Measurements from ENCODE around the gene DDX1. TPM values are rescaled to one million over a fixed set of nuclear protein-coding genes. Genes with fewer than 3 reads are reported as not detected.

The DDX1 gene
- total RNA-seq, 3 donors from 2014 or later: 57.4 to 72.6 (median 71.0) TPM

DNA sequence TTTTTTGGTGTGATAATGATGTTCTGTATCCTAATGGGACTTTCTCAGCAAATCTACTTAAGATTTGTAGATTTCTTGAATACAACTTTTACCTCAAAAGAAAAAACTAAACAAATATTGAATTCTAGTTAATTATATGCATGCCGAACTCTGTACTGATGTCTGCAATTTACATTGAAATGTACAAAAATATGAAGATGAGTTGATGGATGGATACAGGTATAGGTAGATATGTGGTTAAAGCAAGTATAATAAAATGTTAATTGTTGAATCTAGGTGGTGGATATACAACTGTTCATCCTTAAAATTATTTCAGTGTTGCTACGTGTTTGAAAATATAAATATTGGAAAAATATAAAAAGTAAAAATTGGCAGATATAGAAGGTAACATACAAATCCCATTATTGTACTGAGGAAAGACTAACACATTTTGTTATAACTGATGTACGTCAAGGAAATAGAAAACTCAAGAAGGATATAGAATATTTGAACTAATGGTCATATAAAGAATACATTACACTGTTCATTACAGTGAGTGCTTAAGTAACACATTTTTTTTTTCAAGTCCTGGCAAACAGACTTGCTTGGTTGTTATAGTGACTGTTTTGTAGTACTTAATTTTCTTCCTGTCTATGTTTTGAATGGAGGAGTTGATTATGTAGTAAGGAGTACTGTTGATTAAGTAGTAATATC lies 33.8 kb downstream of the DDX1 start:
- Histone ChIP-seq H3K27me3 (no peaks in the 10 kb centered on the region), H3K36me3 (peaks cover 11% of the 10 kb centered on the region), H3K27ac (no peak overlapping the region), H3K4me1 (no peaks in the 10 kb centered on the region), H3K4me3 (no peak overlapping the region), H3K9me3 (no peaks in the 10 kb centered on the region)
- TF ChIP-seq, protein P1, sequence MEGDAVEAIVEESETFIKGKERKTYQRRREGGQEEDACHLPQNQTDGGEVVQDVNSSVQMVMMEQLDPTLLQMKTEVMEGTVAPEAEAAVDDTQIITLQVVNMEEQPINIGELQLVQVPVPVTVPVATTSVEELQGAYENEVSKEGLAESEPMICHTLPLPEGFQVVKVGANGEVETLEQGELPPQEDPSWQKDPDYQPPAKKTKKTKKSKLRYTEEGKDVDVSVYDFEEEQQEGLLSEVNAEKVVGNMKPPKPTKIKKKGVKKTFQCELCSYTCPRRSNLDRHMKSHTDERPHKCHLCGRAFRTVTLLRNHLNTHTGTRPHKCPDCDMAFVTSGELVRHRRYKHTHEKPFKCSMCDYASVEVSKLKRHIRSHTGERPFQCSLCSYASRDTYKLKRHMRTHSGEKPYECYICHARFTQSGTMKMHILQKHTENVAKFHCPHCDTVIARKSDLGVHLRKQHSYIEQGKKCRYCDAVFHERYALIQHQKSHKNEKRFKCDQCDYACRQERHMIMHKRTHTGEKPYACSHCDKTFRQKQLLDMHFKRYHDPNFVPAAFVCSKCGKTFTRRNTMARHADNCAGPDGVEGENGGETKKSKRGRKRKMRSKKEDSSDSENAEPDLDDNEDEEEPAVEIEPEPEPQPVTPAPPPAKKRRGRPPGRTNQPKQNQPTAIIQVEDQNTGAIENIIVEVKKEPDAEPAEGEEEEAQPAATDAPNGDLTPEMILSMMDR (IDR thresholded peaks at IDR 0.05): no peak
- no peak for TF ChIP-seq POLR2AphosphoS5 (IDR thresholded peaks at IDR 0.05)
- TF ChIP-seq POLR2A (IDR thresholded peaks at IDR 0.05): no peak
- intact Hi-C loops (cut with DNase I; ENCODE audit: low total_unique reads): no loop called here
- DNase-seq (ENCODE audit: low spot score in 2 of 2): no peak

DNA sequence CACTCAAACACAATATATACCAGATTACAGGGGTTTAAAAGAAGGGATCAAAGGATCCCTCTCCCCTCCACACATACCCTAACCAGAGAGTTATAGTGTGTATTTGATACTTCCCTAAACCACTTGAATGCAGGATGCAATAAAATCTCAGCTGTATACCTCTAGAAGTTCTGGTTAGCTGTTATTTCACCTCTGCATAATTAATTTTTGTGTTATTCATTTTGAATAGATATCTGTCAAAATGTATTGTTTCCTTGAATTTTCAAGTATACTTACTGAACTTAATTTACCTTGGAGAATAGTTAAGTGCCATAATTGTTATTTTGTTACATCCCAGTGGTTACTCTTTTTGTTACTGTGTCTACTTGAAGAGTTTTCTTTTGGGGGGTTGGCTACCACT lies 34.5 kb downstream of the DDX1 start:
- no peak for TF ChIP-seq POLR2A (IDR thresholded peaks at IDR 0.05)
- intact Hi-C loops (cut with DNase I; ENCODE audit: low total_unique reads): no loop called here
- Histone ChIP-seq H3K4me3 (no peak overlapping the region), H3K4me1 (no peaks in the 10 kb centered on the region), H3K36me3 (peaks cover 11% of the 10 kb centered on the region), H3K27ac (no peak overlapping the region), H3K27me3 (no peaks in the 10 kb centered on the region), H3K9me3 (no peaks in the 10 kb centered on the region)
- DNase-seq (ENCODE audit: low spot score in 2 of 2): no peak

DNA sequence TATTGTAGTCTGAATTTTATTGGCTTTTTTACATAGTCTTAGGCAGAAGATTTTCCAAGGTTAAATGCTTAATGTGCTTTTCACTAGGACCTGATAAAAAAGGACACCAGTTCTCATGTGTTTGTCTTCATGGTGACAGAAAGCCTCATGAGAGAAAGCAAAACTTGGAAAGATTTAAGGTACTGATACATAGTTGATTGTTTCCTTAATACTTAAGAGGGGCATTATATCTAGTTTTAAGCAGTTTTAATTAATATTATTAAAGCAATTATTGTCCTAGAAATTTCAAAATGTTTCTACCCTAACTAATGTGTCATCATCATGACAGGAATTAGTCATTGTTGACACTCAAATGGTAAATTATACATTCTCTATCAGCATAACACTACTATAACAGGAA lies 35.3 kb downstream of the DDX1 start:
- DNase-seq (ENCODE audit: low spot score in 2 of 2): no peak
- Histone ChIP-seq H3K36me3 (peaks cover 11% of the 10 kb centered on the region), H3K27me3 (no peaks in the 10 kb centered on the region), H3K4me1 (no peaks in the 10 kb centered on the region), H3K4me3 (no peak overlapping the region), H3K9me3 (no peaks in the 10 kb centered on the region), H3K27ac (no peak overlapping the region)
- no peak for TF ChIP-seq POLR2A (IDR thresholded peaks at IDR 0.05)
- TF ChIP-seq, protein P1 (IDR thresholded peaks at IDR 0.05): no peak
- TF ChIP-seq POLR2AphosphoS5 (IDR thresholded peaks at IDR 0.05): no peak
- intact Hi-C loops (cut with DNase I; ENCODE audit: low total_unique reads): no loop called here

DNA sequence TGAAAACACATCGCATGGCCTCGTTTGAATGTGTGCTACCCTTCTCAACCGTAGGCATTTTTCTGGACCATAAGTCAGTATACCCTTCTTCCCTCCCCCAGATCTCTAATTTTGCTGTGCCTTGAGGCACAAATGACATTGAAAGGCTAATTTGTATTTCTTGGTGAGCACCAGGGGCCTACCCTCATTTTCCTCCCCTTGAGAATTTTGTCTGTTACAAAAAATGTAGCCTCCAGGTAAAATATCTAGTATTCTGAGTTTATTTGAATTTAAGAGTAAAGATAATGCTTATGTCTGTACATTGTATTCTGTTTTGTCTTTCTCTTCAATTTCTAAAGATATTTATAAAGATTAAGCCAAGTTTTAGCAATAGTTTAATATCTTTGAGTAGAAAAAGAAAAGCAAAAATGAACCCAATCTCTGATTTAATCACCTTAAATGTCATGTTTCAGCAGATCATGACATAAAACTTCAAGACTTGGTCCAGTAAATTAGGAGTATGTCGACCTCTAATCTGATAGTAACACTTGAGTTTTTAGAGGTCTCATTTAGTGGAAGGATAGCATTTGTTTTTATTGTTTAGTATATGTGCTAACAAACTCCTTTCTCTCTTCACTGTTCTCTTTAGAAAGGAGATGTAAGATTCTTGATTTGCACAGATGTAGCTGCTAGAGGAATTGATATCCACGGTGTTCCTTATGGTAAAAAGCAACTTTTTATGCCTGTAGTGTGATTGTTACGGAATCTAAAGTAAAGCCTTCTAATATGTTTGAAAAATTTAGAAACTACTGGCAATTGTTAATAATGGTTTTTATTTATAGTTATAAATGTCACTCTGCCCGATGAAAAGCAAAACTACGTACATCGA lies 36.4 kb downstream of the DDX1 start:
- intact Hi-C loops (cut with DNase I; ENCODE audit: low total_unique reads): no loop called here
- H3K27ac ChIP-seq: no peak overlapping the region
- H3K36me3 ChIP-seq: peaks cover 11% of the 10 kb centered on the region
- H3K4me1 ChIP-seq: no peaks in the 10 kb centered on the region
- H3K9me3 ChIP-seq: no peaks in the 10 kb centered on the region
- TF ChIP-seq POLR2AphosphoS5 (IDR thresholded peaks at IDR 0.05): no peak
- TF ChIP-seq, protein P1 (IDR thresholded peaks at IDR 0.05): no peak
- TF ChIP-seq POLR2A (IDR thresholded peaks at IDR 0.05): no peak
- no peak overlapping the region for H3K4me3 ChIP-seq
- no peaks in the 10 kb centered on the region for H3K27me3 ChIP-seq
- no peak for DNase-seq (ENCODE audit: low spot score in 2 of 2)

DNA sequence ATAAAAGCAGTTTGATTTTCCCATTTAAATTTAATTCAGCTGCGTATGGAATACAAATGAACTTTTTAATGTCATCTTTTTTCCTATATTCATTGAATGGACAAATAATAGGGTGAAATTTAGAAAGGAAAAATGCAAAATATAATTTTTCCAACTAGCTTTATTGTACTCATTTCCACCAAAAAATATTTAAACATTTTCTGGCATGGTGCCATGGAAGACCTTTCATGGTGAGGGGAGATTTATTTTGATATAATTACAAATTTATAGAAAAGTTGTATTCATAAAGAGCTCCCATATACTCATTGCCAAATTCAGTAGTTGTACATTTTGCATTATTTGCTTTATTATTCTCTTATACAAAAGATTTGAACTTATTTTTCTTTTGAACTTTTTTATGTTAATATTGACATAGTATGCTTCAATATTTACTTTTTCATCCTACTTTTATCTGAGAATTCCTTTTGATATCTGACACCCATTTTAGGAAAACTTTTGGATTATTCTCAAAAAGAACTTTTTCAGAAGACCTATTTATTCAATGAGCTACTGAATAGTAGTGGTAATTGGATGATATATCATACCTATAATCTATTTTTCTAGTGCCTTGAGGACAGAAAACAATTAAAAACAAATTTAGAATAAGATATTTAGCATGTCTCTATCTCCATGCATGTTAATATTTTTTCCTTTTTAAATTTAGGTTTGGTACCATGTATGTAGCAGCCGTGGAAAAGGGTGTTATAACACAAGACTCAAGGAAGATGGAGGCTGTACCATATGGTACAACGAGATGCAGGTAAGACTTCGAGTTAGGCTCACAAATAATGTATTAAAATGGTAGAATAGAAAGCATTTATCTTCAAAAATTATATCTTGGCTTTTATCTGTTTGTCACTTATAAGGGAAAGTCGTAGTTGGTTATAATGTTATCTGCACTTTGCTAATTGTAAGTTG lies 37.5 kb downstream of the DDX1 start:
- Histone ChIP-seq H3K4me3 (no peak overlapping the region), H3K36me3 (peaks cover 11% of the 10 kb centered on the region)

More for the DNA sequence above, 37.5 kb downstream of the DDX1 start:
- no peak for DNase-seq (ENCODE audit: low spot score in 2 of 2)
- H3K4me1 ChIP-seq: no peaks in the 10 kb centered on the region
- TF ChIP-seq POLR2A (IDR thresholded peaks at IDR 0.05): no peak
- TF ChIP-seq POLR2AphosphoS5 (IDR thresholded peaks at IDR 0.05): no peak
- TF ChIP-seq, protein P1 (IDR thresholded peaks at IDR 0.05): no peak
- intact Hi-C loops (cut with DNase I; ENCODE audit: low total_unique reads): no loop called here
- no peaks in the 10 kb centered on the region for H3K9me3 ChIP-seq
- no peak overlapping the region for H3K27ac ChIP-seq
- H3K27me3 ChIP-seq: no peaks in the 10 kb centered on the region

Measured in breast epithelium (tissue), 4 donors.